Epithelial cell of esophagus (primary cell): ENCODE measurements around the gene IPO13.

Experiments used
- DNase-seq: peaks from one replicate; pipeline ENCODE4 v3.0.0; 2010; ENCODE audit warnings: low read depth
- H3K4me3 ChIP-seq: 2 replicates; pipeline ENCODE4 v1.5.1; 2011; ENCODE audit warnings: mild to moderate bottlenecking, low read length, control low read depth
- TF ChIP-seq, protein P1 (sequence below): IDR thresholded peaks from 2 replicates; pipeline ENCODE4 v1.5.1; 2011; ENCODE audit warnings: low read depth, mild to moderate bottlenecking, low read length, control low read depth, inconsistent platforms; ENCODE audit not compliant: insufficient read depth; ENCODE audit errors: missing control alignments

The IPO13 gene

DNA sequence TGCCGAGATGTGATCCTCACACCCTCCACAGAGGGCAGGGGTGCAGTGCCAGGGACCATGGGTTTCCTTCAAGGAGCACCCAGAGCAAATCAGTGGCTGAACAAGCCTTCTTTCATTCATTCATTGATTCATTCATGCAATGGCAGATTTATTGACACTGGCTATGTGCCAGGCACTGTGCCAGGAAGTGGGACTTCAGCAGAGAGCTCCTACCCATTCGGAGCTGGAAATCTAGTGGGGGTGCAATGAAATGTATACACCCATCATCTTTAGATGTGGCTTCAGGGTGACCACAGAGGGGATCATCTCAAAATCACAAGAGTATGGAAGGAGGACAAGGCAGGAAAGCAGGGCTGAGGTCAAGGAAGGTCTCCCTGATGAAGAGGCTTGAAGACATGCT lies 65.7 kb downstream of the IPO13 start:
- TF ChIP-seq, protein P1, sequence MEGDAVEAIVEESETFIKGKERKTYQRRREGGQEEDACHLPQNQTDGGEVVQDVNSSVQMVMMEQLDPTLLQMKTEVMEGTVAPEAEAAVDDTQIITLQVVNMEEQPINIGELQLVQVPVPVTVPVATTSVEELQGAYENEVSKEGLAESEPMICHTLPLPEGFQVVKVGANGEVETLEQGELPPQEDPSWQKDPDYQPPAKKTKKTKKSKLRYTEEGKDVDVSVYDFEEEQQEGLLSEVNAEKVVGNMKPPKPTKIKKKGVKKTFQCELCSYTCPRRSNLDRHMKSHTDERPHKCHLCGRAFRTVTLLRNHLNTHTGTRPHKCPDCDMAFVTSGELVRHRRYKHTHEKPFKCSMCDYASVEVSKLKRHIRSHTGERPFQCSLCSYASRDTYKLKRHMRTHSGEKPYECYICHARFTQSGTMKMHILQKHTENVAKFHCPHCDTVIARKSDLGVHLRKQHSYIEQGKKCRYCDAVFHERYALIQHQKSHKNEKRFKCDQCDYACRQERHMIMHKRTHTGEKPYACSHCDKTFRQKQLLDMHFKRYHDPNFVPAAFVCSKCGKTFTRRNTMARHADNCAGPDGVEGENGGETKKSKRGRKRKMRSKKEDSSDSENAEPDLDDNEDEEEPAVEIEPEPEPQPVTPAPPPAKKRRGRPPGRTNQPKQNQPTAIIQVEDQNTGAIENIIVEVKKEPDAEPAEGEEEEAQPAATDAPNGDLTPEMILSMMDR: no peak
- DNase-seq: no peak
- H3K4me3 ChIP-seq: no peak overlapping the region

DNA sequence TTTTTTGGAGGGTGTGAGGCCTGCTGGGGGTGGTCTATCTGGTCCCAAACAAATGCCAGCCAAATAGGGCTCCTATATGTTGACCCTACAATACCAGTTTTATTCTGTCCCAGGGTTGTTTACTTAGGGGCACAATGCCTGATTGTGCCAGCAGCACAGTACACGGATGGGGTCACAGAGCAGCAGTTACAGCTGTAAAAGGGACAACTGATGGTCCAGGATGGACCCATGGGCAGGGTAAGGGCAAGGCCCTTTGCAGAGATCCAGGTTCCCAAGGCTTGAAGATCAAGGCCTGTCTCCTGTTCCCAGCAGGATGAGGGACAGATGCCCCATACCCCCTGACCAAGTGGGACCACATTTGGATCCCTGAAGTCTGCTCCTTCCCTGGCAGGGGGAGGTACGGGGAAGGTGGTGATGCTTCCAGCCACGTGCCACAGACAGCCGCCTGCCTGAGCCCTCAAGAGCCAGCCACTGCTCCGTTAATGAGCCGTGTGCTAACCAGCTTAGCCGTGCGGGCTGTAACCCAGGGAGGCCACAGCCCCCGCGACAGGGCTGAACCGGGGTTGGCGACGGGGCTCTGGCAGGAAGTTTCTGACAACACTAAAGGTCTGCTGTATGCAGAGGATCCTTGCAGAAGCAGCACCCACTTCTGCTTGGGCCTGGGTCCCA lies 66.3 kb downstream of the IPO13 start:
- TF ChIP-seq, protein P1: no peak
- DNase-seq: no peak
- no peak overlapping the region for H3K4me3 ChIP-seq

DNA sequence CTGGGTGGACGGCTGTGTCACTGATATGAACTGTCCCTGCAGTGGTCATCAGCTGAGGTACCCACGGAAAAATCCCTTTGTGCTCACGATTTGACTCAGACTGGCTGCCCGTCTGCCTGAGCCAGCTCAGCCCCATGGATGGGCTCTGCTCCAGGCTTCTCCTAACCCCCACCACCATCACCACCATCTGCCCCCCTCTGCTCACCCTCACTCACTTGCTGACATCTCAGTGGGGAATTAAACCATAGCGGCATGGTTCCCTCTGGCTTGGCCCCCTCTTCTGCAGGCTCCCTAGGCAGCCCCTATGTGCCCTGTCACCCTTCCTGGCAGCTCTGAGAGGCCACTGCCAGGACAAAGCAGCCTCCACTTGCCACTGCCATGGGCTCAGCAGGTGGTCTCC lies 67.2 kb downstream of the IPO13 start:
- DNase-seq: no peak
- no peak overlapping the region for H3K4me3 ChIP-seq
- TF ChIP-seq, protein P1: no peak

DNA sequence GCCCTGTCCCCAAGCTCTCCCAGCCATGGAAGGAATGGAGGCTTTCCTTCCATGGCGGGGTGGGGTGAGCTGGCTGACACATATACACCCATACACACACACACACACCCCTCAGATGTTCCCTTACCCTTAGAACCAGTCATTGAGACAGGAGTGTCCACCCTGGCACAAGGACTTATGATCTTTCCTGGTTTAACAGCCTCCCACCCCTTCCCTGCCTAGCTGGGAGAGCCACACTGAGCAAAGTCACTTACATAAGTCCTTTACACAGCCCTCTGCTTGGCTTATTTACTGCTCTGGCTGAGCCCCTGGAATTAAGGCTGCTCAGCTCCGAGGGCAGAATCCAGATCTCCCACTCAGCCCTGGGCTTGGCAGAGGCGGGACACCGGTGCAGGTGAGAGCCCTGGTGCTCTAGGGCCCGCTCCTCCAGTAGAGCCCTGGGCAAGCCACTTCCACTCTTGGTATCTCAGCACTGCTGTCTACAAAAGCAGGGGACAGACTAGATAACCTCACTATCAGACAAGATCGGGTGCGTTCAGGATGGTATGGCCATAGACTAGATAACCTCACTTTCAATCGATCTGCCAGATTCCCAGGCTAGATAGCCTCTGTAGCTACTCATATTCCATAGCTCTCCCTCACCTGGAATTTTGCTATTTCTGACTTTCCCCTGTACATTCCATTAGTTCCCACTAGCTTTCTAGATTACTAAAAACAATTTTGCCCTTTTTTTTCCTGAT lies 67.8 kb downstream of the IPO13 start:
- TF ChIP-seq, protein P1: no peak
- H3K4me3 ChIP-seq: no peak overlapping the region
- DNase-seq: no peak

DNA sequence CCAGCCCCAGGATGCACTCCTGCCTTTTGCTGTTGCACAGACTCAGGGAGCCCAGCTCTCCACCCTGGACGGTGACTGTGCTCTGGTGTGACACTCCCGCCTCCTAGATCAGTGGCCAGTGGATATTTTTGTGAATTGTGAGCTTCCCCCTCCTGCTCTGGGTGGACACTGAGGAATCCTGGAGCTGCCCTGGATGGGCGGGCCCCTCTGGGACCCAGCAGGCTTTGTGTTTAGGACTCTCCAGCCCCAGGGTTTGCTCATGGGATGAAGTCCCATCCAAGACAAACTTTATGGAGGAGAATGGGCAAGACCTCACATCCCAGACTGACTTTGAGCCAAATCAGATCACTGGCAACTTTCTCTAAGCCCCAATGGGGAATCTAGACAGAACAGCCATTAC lies 68.5 kb downstream of the IPO13 start:
- TF ChIP-seq, protein P1: no peak
- no peak overlapping the region for H3K4me3 ChIP-seq

DNA sequence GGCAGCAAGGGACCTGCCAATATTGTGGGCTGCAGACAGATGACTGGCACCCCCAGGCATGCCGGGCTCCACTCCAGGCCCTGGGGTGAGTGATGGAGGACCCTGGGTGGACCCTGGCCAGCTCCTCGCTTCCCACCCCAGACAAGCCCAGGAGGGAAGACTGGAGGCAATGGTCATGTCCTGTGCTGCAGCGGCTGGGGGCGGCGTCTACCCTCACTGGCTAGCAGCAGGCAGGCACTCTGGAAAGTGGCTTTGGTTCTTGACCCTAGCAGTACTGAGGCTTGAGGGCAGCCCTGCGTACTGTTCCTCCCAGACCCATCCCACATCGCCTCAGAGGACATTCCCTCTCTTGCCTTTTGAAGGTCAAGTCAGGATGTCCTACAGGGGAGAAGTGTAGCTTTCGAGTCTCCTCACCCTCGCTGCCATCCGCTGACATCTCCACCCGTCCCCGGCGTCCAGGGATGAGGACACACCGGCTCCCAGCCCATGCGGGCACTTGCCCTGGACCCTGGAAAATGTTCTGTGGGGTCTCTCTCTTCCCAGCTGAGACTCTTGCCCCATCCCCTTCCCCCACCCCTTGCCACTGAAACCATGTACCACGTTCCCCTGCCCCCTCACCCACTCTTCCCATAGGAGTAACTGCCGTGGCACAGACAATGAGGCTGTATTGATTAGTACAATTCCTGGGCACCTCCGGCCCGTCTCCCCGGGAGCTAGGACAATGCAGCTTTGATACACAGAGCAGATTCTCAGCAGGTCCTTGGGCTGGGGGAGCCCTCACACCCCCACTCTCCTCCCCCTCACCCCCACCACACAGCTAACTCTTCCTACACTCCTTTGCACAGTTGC lies 69.5 kb downstream of the IPO13 start:
- TF ChIP-seq, protein P1: no peak
- H3K4me3 ChIP-seq: no peak overlapping the region
- DNase-seq: no peak

More for the DNA sequence above, 68.5 kb downstream of the IPO13 start:
- no peak for DNase-seq
